ENCODE measurements around the gene MLLT1. TPM values are rescaled to one million over a fixed set of nuclear protein-coding genes. Genes with fewer than 3 reads are reported as not detected.

Gene MLLT1
- total and polyA plus RNA-seq, 2 of the 8 experiments (the other 6 are each of a cell fraction or from before 2014, with no cell fraction given), result 18.8 to 45.1 TPM

GRCh38 chr19:6187374-6187773 lies 92.4 kb downstream of the MLLT1 start:
- Histone ChIP-seq H3K9ac (replicated peaks in 1 of 4; ENCODE audit: extremely low read depth in 1 of 4, low read depth in 3 of 4, low read length in 3 of 4) (no peak overlapping the region), H4K20me1 (replicated peaks in 1 of 2; ENCODE audit: control insufficient read depth in 1 of 2, insufficient read depth in 2 of 2, low read length in 2 of 2) (no peaks in the 10 kb centered on the region), H2BK15ac (ENCODE audit: low read length) (no peak overlapping the region), H2AFZ (ENCODE audit: low read length) (no peak overlapping the region), H3K4me3 (ENCODE audit: extremely low read depth in 1 of 4, insufficient read depth in 2 of 4, low read depth in 3 of 4, low read length in 4 of 4) (no peak overlapping the region), H4K91ac (replicated peaks; ENCODE audit: insufficient read length, low read length) (no peak overlapping the region), H2AK5ac (ENCODE audit: low read depth, low read length) (no peak overlapping the region), H3K36me3 (ENCODE audit: control insufficient read depth in 2 of 4, insufficient read depth in 4 of 4, low read length in 3 of 4) (peaks cover 0 to 3% (median 0%) of the 10 kb centered on the region in 4 experiments; a peak in 1 of 8 replicates), H3K79me1 (ENCODE audit: low read depth, low read length) (no peaks in the 10 kb centered on the region), H3K18ac (ENCODE audit: extremely low read depth, low read length) (no peak overlapping the region), H3K23me2 (ENCODE audit: low read depth, low read length) (no peaks in the 10 kb centered on the region), H3K27ac (ENCODE audit: low read depth, low read length) (no peak overlapping the region), H4K8ac (ENCODE audit: extremely low read depth, insufficient read depth, low read length) (no peak overlapping the region), H3K56ac (replicated peaks; ENCODE audit: insufficient read length, low read depth, low read length) (no peak overlapping the region), H3K27me3 (replicated peaks in 1 of 4; ENCODE audit: control insufficient read depth in 3 of 4, extremely low read depth in 1 of 4, insufficient read depth in 3 of 4, low read length in 3 of 4) (no peaks in the 10 kb centered on the region), H2BK120ac (replicated peaks; ENCODE audit: low read depth, low read length) (no peak overlapping the region), H3K4me1 (replicated peaks in 1 of 4; ENCODE audit: control insufficient read depth in 3 of 4, insufficient read depth in 4 of 4, low read length in 3 of 4) (no peaks in the 10 kb centered on the region), H3K4me2 (ENCODE audit: insufficient read depth in 1 of 2, low read depth in 2 of 2, low read length in 2 of 2) (no peak overlapping the region), H2BK12ac (ENCODE audit: low read depth, low read length) (no peak overlapping the region), H3K9me3 (ENCODE audit: insufficient read depth in 2 of 2, low read depth in 1 of 2, low read length in 1 of 2) (peaks cover 70 to 75% of the 10 kb centered on the region in 2 experiments), H3K4ac (replicated peaks; ENCODE audit: insufficient read length, low read depth, low read length) (no peak overlapping the region), H3K23ac (ENCODE audit: insufficient read length) (no peak overlapping the region), H3K79me2 (ENCODE audit: control insufficient read depth in 1 of 2, insufficient read depth in 2 of 2, low read length in 2 of 2) (no peaks in the 10 kb centered on the region), H2BK20ac (ENCODE audit: low read length) (no peak overlapping the region), H2BK5ac (ENCODE audit: low read depth, low read length) (no peak overlapping the region), H3K14ac (ENCODE audit: insufficient read length) (no peak overlapping the region), H4K5ac (ENCODE audit: insufficient read length, low read depth, low read length) (no peak overlapping the region)
- ChIA-PET CTCF (ENCODE audit: partially characterized antibody) (interaction anchor here (0.6 to 0.7 kb wide), 2 partner anchors 59 to 694 kb away, joined by 3 read pairs; no protein-coding TSS in a partner anchor), POLR2A (ENCODE audit: partially characterized antibody) (no interaction called here)
- WGBS, 2 experiments (ENCODE audit: extremely low coverage in 1 of 2, insufficient coverage in 1 of 2, insufficient read length in 1 of 2, insufficient replicate concordance in 2 of 2, low coverage in 1 of 2, low lambda C conversion rate in 2 of 2, missing lambda C conversion rate in 1 of 2), result 87% methylated on average over 6 of the region's 6 CpGs; no CpG with 5 or more reads in 1 of the 2 experiments
- DNase-seq (ENCODE audit: low read depth in 1 of 2, low spot score in 2 of 2) (no peak), FAIRE-seq (no peak)
- TF ChIP-seq PHF8 (conservative IDR thresholded peaks at IDR 0.05; ENCODE audit: low read depth, low read length) (no peak), GABPA (IDR thresholded peaks at IDR 0.05; ENCODE audit: borderline replicate concordance, insufficient read depth, low read length) (no peak), FOSL1 (IDR thresholded peaks at IDR 0.05; ENCODE audit: insufficient read depth, low read depth, low read length) (no peak), SP4 (IDR thresholded peaks at IDR 0.05; ENCODE audit: low read length) (no peak), TEAD4 (IDR thresholded peaks at IDR 0.05; ENCODE audit: low read depth, low read length) (no peak), RBBP5 (IDR thresholded peaks at IDR 0.05; ENCODE audit: borderline replicate concordance, low read depth, low read length) (no peak), BACH1 (IDR thresholded peaks at IDR 0.05; ENCODE audit: low read length) (no peak), JUND (IDR thresholded peaks at IDR 0.05; ENCODE audit: low read length) (no peak), RNF2 (IDR thresholded peaks at IDR 0.05; ENCODE audit: borderline replicate concordance, low read depth, low read length, missing control alignments, poor library complexity, severe bottlenecking) (no peak), BRCA1 (IDR thresholded peaks at IDR 0.05; ENCODE audit: low read depth, low read length) (no peak), SIRT6 (IDR thresholded peaks at IDR 0.05; ENCODE audit: low read length) (no peak), KDM5A (IDR thresholded peaks at IDR 0.05; ENCODE audit: low read length) (no peak), TCF12 (IDR thresholded peaks at IDR 0.05; ENCODE audit: low read depth, low read length) (no peak), CREB1 (IDR thresholded peaks at IDR 0.05) (no peak)
